ENCODE measurements around the gene TWF1. TPM values are rescaled to one million over a fixed set of nuclear protein-coding genes. Genes with fewer than 3 reads are reported as not detected.

Gene TWF1
- total RNA-seq, 2 experiments from 2014 or later: 72.3 to 77.5 TPM

GRCh38 chr12:43764528-43764927 lies 41.6 kb downstream of the TWF1 start:
- H3K27ac Mint-ChIP-seq: no peak overlapping the region
- Histone ChIP-seq H3K4me3 (ENCODE audit: low read length) (no peak overlapping the region), H3K36me3 (ENCODE audit: insufficient read depth, low read length) (peaks cover 20% of the 10 kb centered on the region), H3K9me3 (ENCODE audit: control insufficient read depth in 1 of 2, insufficient read depth in 1 of 2, low read length in 2 of 2) (no peaks in the 10 kb centered on the region), H3K4me1 (ENCODE audit: insufficient read depth, low read length) (peaks cover 20% of the 10 kb centered on the region), H3K27ac (ENCODE audit: low read depth in 1 of 2, low read length in 2 of 2) (no peak overlapping the region), H3K27me3 (ENCODE audit: control insufficient read depth in 1 of 2, insufficient read depth in 2 of 2, low read length in 2 of 2) (no peaks in the 10 kb centered on the region)
- H3K27me3 Mint-ChIP-seq: no peaks in the 10 kb centered on the region
- DNase-seq (no peak), ATAC-seq (ENCODE audit: poor library complexity) (no peak)
- H3K9me3 Mint-ChIP-seq: no peaks in the 10 kb centered on the region
- intact Hi-C loops (cut with DNase I, micrococcal nuclease): no loop called here
- no peak overlapping the region for H3K4me3 Mint-ChIP-seq
- POLR2A ChIA-PET: no interaction called here
- peaks cover 54% of the 10 kb centered on the region for H3K4me1 Mint-ChIP-seq (ENCODE audit: low read depth)
- no peak for TF ChIP-seq CTCF (IDR thresholded peaks at IDR 0.05)
- peaks cover 15% of the 10 kb centered on the region for H3K36me3 Mint-ChIP-seq (ENCODE audit: low read depth)
- CTCF ChIA-PET: no interaction called here

DNA sequence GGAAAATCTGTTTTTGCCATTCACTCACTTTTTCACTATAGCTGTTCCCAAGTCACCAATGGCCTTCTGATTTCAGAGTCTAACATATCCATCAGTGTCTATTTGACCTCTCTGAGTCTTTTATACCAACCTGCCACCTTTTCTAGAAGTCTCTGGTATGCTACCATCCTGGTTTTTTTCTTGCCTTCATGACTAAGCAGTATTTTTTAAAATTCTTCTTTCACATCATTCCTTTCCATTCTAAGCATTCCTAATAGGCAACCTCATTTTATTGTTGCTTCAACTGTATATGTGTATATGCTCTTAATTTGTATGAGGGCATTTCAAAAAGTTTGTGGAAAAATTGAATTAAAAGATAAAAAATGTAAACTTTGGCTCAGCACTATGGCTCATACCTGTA lies 42.3 kb downstream of the TWF1 start:
- POLR2A ChIA-PET: interaction anchor here (6.4 kb wide), 1 partner anchor 43 kb away, joined by 90 read pairs; the partner anchor contains the start of gene TWF1
- Histone ChIP-seq H3K27me3 (ENCODE audit: control insufficient read depth in 1 of 2, insufficient read depth in 2 of 2, low read length in 2 of 2) (no peaks in the 10 kb centered on the region), H3K27ac (ENCODE audit: low read depth in 1 of 2, low read length in 2 of 2) (no peak overlapping the region), H3K4me3 (ENCODE audit: low read length) (no peak overlapping the region), H3K36me3 (ENCODE audit: insufficient read depth, low read length) (peaks cover 14% of the 10 kb centered on the region), H3K9me3 (ENCODE audit: control insufficient read depth in 1 of 2, insufficient read depth in 1 of 2, low read length in 2 of 2) (no peaks in the 10 kb centered on the region), H3K4me1 (ENCODE audit: insufficient read depth, low read length) (peaks cover 23% of the 10 kb centered on the region)
- H3K36me3 Mint-ChIP-seq (ENCODE audit: low read depth): peaks cover 19% of the 10 kb centered on the region
- intact Hi-C loops (cut with DNase I, micrococcal nuclease): no loop called here
- no peaks in the 10 kb centered on the region for H3K27me3 Mint-ChIP-seq
- no peaks in the 10 kb centered on the region for H3K9me3 Mint-ChIP-seq
- H3K27ac Mint-ChIP-seq: peak overlapping the region; percentile 17
- peaks cover 57% of the 10 kb centered on the region for H3K4me1 Mint-ChIP-seq (ENCODE audit: low read depth)
- DNase-seq: no peak
- CTCF ChIA-PET: no interaction called here
- ATAC-seq (ENCODE audit: poor library complexity): no peak
- no peak for TF ChIP-seq CTCF (IDR thresholded peaks at IDR 0.05)
- H3K4me3 Mint-ChIP-seq: peak overlapping the region; percentile 43

DNA sequence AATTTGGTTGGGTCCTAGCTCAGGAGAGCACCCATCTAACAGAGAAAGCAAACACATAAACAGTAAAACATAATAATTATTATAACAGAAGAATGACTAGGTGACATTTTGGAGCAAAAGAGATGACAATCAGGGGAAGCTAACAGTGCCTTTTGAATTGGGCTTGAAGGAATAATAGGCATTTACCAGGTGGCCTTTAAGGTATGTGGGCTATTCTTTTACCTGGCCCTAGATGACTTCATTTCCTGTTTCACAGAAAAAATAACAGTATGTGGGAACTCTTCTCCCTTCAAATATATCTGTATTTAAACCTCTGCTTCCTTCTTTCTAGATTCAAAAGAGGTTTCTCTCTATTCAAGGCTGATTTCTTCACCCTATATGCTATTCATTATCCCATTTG lies 43.5 kb downstream of the TWF1 start:
- intact Hi-C loops (cut with DNase I, micrococcal nuclease): no loop called here
- Mint-ChIP-seq H3K4me3 (peak overlapping the region; percentile 57), H3K36me3 (ENCODE audit: low read depth) (peaks cover 31% of the 10 kb centered on the region), H3K9me3 (no peaks in the 10 kb centered on the region), H3K4me1 (ENCODE audit: low read depth) (peaks cover 58% of the 10 kb centered on the region), H3K27ac (peak overlapping the region; percentile 100), H3K27me3 (no peaks in the 10 kb centered on the region)
- no peak for ATAC-seq (ENCODE audit: poor library complexity)
- DNase-seq: no peak
- TF ChIP-seq CTCF (IDR thresholded peaks at IDR 0.05): no peak
- Histone ChIP-seq H3K36me3 (ENCODE audit: insufficient read depth, low read length) (peaks cover 12% of the 10 kb centered on the region), H3K27me3 (ENCODE audit: control insufficient read depth in 1 of 2, insufficient read depth in 2 of 2, low read length in 2 of 2) (no peaks in the 10 kb centered on the region), H3K9me3 (ENCODE audit: control insufficient read depth in 1 of 2, insufficient read depth in 1 of 2, low read length in 2 of 2) (no peaks in the 10 kb centered on the region), H3K27ac (ENCODE audit: low read depth in 1 of 2, low read length in 2 of 2) (no peak overlapping the region), H3K4me1 (ENCODE audit: insufficient read depth, low read length) (peaks cover 32% of the 10 kb centered on the region), H3K4me3 (ENCODE audit: low read length) (no peak overlapping the region)
- CTCF ChIA-PET: interaction anchor here (0.9 kb wide), 1 partner anchor 43 kb away, joined by 4 read pairs; the partner anchor contains the start of gene TWF1
- POLR2A ChIA-PET: interaction anchor here (6.4 kb wide), 1 partner anchor 44 kb away, joined by 90 read pairs; the partner anchor contains the start of gene TWF1
